CD4-positive, alpha-beta T cell (primary cell): ENCODE measurements around the gene TSPAN18. TPM values are rescaled to one million over a fixed set of nuclear protein-coding genes. Genes with fewer than 3 reads are reported as not detected.

Experiments used
- ATAC-seq: fragments of 200-7000 bp; cut with Tn5 transposase; one replicate; pipeline ENCODE4 v1.10.0; 2022; ENCODE audit warnings: mild to moderate bottlenecking; ENCODE audit not compliant: poor library complexity
- CTCF ChIA-PET: fragments of 350-600 bp; sonication (Branson Sonifier 250); formaldehyde crosslinking; loops from one replicate; lab custom pipeline; 2021; ENCODE audit warnings: antibody characterized with exemption, inconsistent platforms; lab: Charles Lee
- POLR2A ChIA-PET: fragments of 350-600 bp; sonication (Branson Sonifier 250); formaldehyde crosslinking; loops from one replicate; lab custom pipeline; 2021; ENCODE audit warnings: antibody characterized with exemption, inconsistent platforms; lab: Charles Lee
- DNase-seq, 14 experiments: peaks; one replicate each; pipeline ENCODE4 v3.0.0-alpha.2; 2013 to 2020; ENCODE audit warnings: mixed read lengths in 2 of 14
- H3K27ac ChIP-seq, 2 donors: one replicate each; pipeline versions ENCODE4 v1.5.1 to v1.7.0; 2013; ENCODE audit warnings: low read length in 2 of 2, low read depth in 1 of 2, mild to moderate bottlenecking in 1 of 2
- H3K27me3 ChIP-seq, 2 experiments: 1 replicate in 1 of 2; 2 replicates in 1 of 2; pipeline versions ENCODE4 v1.6.1 to v1.7.0; 2013; ENCODE audit warnings: low read length in 2 of 2, control low read depth in 1 of 2, mild to moderate bottlenecking in 1 of 2, moderate library complexity in 1 of 2; ENCODE audit not compliant: insufficient read depth in 2 of 2, control insufficient read depth in 1 of 2
- H3K36me3 ChIP-seq: one replicate; pipeline ENCODE4 v1.6.1; 2013; ENCODE audit warnings: low read length, control low read depth; ENCODE audit not compliant: insufficient read depth
- H3K4me1 ChIP-seq: one replicate; pipeline ENCODE4 v1.6.1; 2013; ENCODE audit warnings: low read length, control low read depth; ENCODE audit not compliant: insufficient read depth
- H3K4me3 ChIP-seq: one replicate; pipeline ENCODE4 v1.5.1; 2013; ENCODE audit warnings: mild to moderate bottlenecking, low read length, moderate library complexity
- H3K9me3 ChIP-seq, 2 experiments: 1 replicate in 1 of 2; 2 replicates in 1 of 2; pipeline versions ENCODE4 v1.6.1 to v1.7.0; 2013; ENCODE audit warnings: low read length in 2 of 2, mild to moderate bottlenecking in 2 of 2, control low read depth in 1 of 2, moderate library complexity in 1 of 2; ENCODE audit not compliant: control insufficient read depth in 1 of 2, insufficient read depth in 1 of 2
- H3K27ac Mint-ChIP-seq: one replicate; pipeline ENCODE4 v1.8.0; 2020; ENCODE audit warnings: mixed read lengths
- H3K27me3 Mint-ChIP-seq: one replicate; pipeline ENCODE4 v1.8.0; 2021; ENCODE audit warnings: mixed read lengths
- H3K36me3 Mint-ChIP-seq: one replicate; pipeline ENCODE4 v1.8.0; 2021; ENCODE audit warnings: low read depth, mixed read lengths
- H3K4me1 Mint-ChIP-seq: one replicate; pipeline ENCODE4 v1.8.0; 2021; ENCODE audit warnings: low read depth, mixed read lengths
- H3K4me3 Mint-ChIP-seq: one replicate; pipeline ENCODE4 v1.8.0; 2020; ENCODE audit warnings: mild to moderate bottlenecking, mixed read lengths
- H3K9me3 Mint-ChIP-seq: one replicate; pipeline ENCODE4 v1.8.0; 2020; ENCODE audit warnings: mixed read lengths
- CTCF ChIP-seq: fragments of 200-600 bp; IDR thresholded peaks from one replicate; pipeline ENCODE4 v1.8.0; 2022; ENCODE audit warnings: antibody characterized with exemption, mild to moderate bottlenecking
- intact Hi-C, 2 experiments: fragments of 100-400 bp; cut with DNase I in 1 of 2; cut with micrococcal nuclease in 1 of 2; formaldehyde crosslinking; loops; one replicate each; pipeline versions ENCODE4 v1.15.1 to v1.9.0; 2023 to 2025; cut with DNase I, micrococcal nuclease
- total RNA-seq, 174 experiments: library from RNA in 2 of 174; stranded (reverse) in 2 of 174; gene quantifications; one replicate each; pipeline ENCODE4 v1.2.3 and lab custom pipeline; 2021 to 2026

TSPAN18 gene
- total RNA-seq, 2 experiments from 2014 or later, result 23.0 to 25.3 TPM

GRCh38 chr11:44906649-44907048, 179.9 kb downstream of the TSPAN18 start:
- no peak for ATAC-seq
- no peak overlapping the region for H3K27ac ChIP-seq
- H3K27me3 ChIP-seq, result no peaks in the 10 kb centered on the region
- no peak for TF ChIP-seq CTCF
- intact Hi-C loops, result no loop called here
- H3K4me1 Mint-ChIP-seq, result peaks cover 7% of the 10 kb centered on the region
- H3K27ac Mint-ChIP-seq, result no peak overlapping the region
- H3K4me1 ChIP-seq, result peaks cover 9% of the 10 kb centered on the region
- peaks cover 4% of the 10 kb centered on the region for H3K36me3 Mint-ChIP-seq
- no peaks in the 10 kb centered on the region for H3K9me3 ChIP-seq
- H3K36me3 ChIP-seq, result peaks cover 13% of the 10 kb centered on the region
- no peaks in the 10 kb centered on the region for H3K9me3 Mint-ChIP-seq
- DNase-seq, result no peak
- ChIA-PET CTCF (no interaction called here), POLR2A (no interaction called here)
- no peaks in the 10 kb centered on the region for H3K27me3 Mint-ChIP-seq
- no peak overlapping the region for H3K4me3 Mint-ChIP-seq
- H3K4me3 ChIP-seq, result no peak overlapping the region

GRCh38 chr11:44909557-44909956, 182.8 kb downstream of the TSPAN18 start:
- intact Hi-C loops, result no loop called here
- no peaks in the 10 kb centered on the region for H3K9me3 Mint-ChIP-seq
- no peak overlapping the region for H3K27ac Mint-ChIP-seq
- no peak for DNase-seq
- Histone ChIP-seq H3K4me1 (peaks cover 9% of the 10 kb centered on the region), H3K4me3 (no peak overlapping the region), H3K36me3 (peaks cover 28% of the 10 kb centered on the region), H3K27me3 (no peaks in the 10 kb centered on the region), H3K9me3 (no peaks in the 10 kb centered on the region), H3K27ac (no peak overlapping the region)
- H3K4me3 Mint-ChIP-seq, result no peak overlapping the region
- H3K36me3 Mint-ChIP-seq, result peaks cover 4% of the 10 kb centered on the region
- H3K4me1 Mint-ChIP-seq, result peaks cover 7% of the 10 kb centered on the region
- no peaks in the 10 kb centered on the region for H3K27me3 Mint-ChIP-seq
- no peak for TF ChIP-seq CTCF
- POLR2A ChIA-PET, result no interaction called here
- CTCF ChIA-PET, result no interaction called here
- ATAC-seq, result no peak

GRCh38 chr11:44910591-44910990, 183.8 kb downstream of the TSPAN18 start:
- Histone ChIP-seq H3K36me3 (peaks cover 37% of the 10 kb centered on the region), H3K4me3 (no peak overlapping the region)

More at GRCh38 chr11:44910591-44910990, 183.8 kb downstream of the TSPAN18 start:
- Mint-ChIP-seq H3K27ac (no peak overlapping the region), H3K4me3 (no peak overlapping the region), H3K27me3 (no peaks in the 10 kb centered on the region), H3K9me3 (no peaks in the 10 kb centered on the region), H3K36me3 (peaks cover 4% of the 10 kb centered on the region), H3K4me1 (peaks cover 7% of the 10 kb centered on the region)
- ChIA-PET CTCF (interaction anchor here (1.2 to 1.7 kb wide), 5 partner anchors 10 to 387 kb away, joined by 3 to 6 read pairs (median 6); no protein-coding TSS in a partner anchor), POLR2A (no interaction called here)
- DNase-seq (no peak), ATAC-seq (no peak)
- H3K9me3 ChIP-seq, result no peaks in the 10 kb centered on the region
- TF ChIP-seq CTCF, result no peak
- intact Hi-C loops, result loop anchor here (2.0 to 5.0 kb wide), 5 partner anchors 182 to 624 kb away; partner anchors contain the start of gene TSPAN18 (in 1 of the 2)
- no peaks in the 10 kb centered on the region for H3K27me3 ChIP-seq
- peaks cover 9% of the 10 kb centered on the region for H3K4me1 ChIP-seq
- no peak overlapping the region for H3K27ac ChIP-seq
